Measurements from ENCODE around the gene POU5F2.

- TF ChIP-seq FOXK2 (IDR thresholded peaks at IDR 0.05) (no peak), PKNOX1 (IDR thresholded peaks at IDR 0.05) (0 out of 2 replicates have a peak, but pooled peaks have one; percentile 30)
Observed at GRCh38 chr5:93715327-93715726, 26.1 kb downstream of the POU5F2 start.

Data from HEK293T (cell line).